Measurements from ENCODE around the gene ADAMTS4. TPM values are rescaled to one million over a fixed set of nuclear protein-coding genes. Genes with fewer than 3 reads are reported as not detected.

The ADAMTS4 gene
- total RNA-seq, 1 experiment from 2014 or later, result 0.95 TPM

- DNase-seq (ENCODE audit: low spot score), result no peak
- in situ Hi-C loops (cut with HindIII; ENCODE audit: low sequenced_read_pairs), result loop anchor here (25.0 kb wide), 1 partner anchor 165 kb away; no protein-coding TSS in a partner anchor
Observed at GRCh38 chr1:161222175-161223019, 23.5 kb upstream of the ADAMTS4 start.

- in situ Hi-C loops (cut with HindIII; ENCODE audit: low sequenced_read_pairs), result loop anchor here (25.0 kb wide), 1 partner anchor 167 kb away; no protein-coding TSS in a partner anchor
- no peak for DNase-seq (ENCODE audit: low spot score)
Observed at GRCh38 chr1:161220002-161220401, 21.1 kb upstream of the ADAMTS4 start.

GRCh38 chr1:161219078-161219892 is 20.4 kb upstream of the ADAMTS4 start:
- in situ Hi-C loops (cut with HindIII; ENCODE audit: low sequenced_read_pairs), result loop anchor here (25.0 kb wide), 1 partner anchor 168 kb away; no protein-coding TSS in a partner anchor
- DNase-seq (ENCODE audit: low spot score), result no peak

GRCh38 chr1:161218301-161219077 is 19.6 kb upstream of the ADAMTS4 start:
- in situ Hi-C loops (cut with HindIII; ENCODE audit: low sequenced_read_pairs), result loop anchor here (25.0 kb wide), 1 partner anchor 169 kb away; no protein-coding TSS in a partner anchor
- DNase-seq (ENCODE audit: low spot score), result no peak

- DNase-seq (ENCODE audit: low spot score), result no peak
- in situ Hi-C loops (cut with HindIII; ENCODE audit: low sequenced_read_pairs), result loop anchor here (25.0 kb wide), 1 partner anchor 169 kb away; no protein-coding TSS in a partner anchor
Observed at GRCh38 chr1:161217831-161218230, 19.0 kb upstream of the ADAMTS4 start.

DNA sequence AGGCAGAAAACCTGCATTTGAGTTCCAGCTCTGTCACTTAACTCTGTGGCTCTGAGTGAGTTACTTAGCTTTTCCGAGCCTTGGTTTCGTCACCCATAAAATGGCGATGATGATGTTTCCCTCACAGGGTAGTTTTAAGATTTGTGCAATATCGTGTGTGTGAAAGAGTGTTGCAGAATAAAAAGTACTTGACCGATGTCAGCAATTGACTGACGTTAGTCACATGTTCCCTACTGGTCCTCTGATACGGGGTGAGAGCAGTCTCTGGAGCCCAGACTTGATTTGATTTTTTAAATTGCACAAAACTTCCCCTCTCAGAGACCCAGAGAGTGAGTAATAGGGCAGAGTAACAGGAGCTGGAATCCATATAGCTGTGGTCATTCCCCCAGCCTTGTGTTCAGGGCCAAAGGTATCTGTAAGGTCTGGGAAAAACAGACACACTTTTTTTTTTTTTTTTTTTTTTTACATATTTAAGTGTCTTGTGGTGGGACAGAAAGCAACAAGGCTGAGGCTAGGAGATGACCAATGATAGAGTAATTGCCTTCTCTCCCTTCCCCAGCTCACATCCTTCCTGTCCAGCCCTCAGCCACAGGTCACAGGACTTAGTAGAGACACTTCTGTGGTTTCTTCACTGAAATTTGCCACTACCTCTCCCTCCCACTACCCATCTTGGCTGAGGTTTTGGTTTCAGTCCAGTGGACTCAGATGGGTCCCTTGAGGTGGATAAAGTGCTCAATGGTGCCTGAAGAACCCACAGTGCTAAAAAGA is 18.3 kb upstream of the ADAMTS4 start:
- DNase-seq (ENCODE audit: low spot score), result no peak
- in situ Hi-C loops (cut with HindIII; ENCODE audit: low sequenced_read_pairs), result loop anchor here (25.0 kb wide), 1 partner anchor 170 kb away; no protein-coding TSS in a partner anchor

- no peak for DNase-seq (ENCODE audit: low spot score)
- in situ Hi-C loops (cut with HindIII; ENCODE audit: low sequenced_read_pairs), result loop anchor here (25.0 kb wide), 1 partner anchor 172 kb away; no protein-coding TSS in a partner anchor
Observed at GRCh38 chr1:161215076-161215475, 16.2 kb upstream of the ADAMTS4 start, which contains the start of gene FCER1G. Gene FCER1G, plus strand, starts transcription at chr1:161215295. Its CDS starts 27 bp downstream, at chr1:161215322.

- in situ Hi-C loops (cut with HindIII; ENCODE audit: low sequenced_read_pairs), result loop anchor here (25.0 kb wide), 1 partner anchor 173 kb away; no protein-coding TSS in a partner anchor
- no peak for DNase-seq (ENCODE audit: low spot score)
Observed at GRCh38 chr1:161214369-161214768, 15.5 kb upstream of the ADAMTS4 start.

- DNase-seq (ENCODE audit: low spot score), result peak; percentile 80
- in situ Hi-C loops (cut with HindIII; ENCODE audit: low sequenced_read_pairs), result loop anchor here (25.0 kb wide), 1 partner anchor 177 kb away; no protein-coding TSS in a partner anchor
Observed at GRCh38 chr1:161209790-161210409, 11.0 kb upstream of the ADAMTS4 start.

GRCh38 chr1:161207173-161207572 is 8.3 kb upstream of the ADAMTS4 start:
- no peak for DNase-seq (ENCODE audit: low spot score)
- in situ Hi-C loops (cut with HindIII; ENCODE audit: low sequenced_read_pairs), result loop anchor here (25.0 kb wide), 1 partner anchor 180 kb away; no protein-coding TSS in a partner anchor

- DNase-seq (ENCODE audit: low spot score), result no peak
- in situ Hi-C loops (cut with HindIII; ENCODE audit: low sequenced_read_pairs), result loop anchor here (25.0 kb wide), 1 partner anchor 181 kb away; no protein-coding TSS in a partner anchor
Observed at GRCh38 chr1:161206411-161207140, 7.7 kb upstream of the ADAMTS4 start.

DNA sequence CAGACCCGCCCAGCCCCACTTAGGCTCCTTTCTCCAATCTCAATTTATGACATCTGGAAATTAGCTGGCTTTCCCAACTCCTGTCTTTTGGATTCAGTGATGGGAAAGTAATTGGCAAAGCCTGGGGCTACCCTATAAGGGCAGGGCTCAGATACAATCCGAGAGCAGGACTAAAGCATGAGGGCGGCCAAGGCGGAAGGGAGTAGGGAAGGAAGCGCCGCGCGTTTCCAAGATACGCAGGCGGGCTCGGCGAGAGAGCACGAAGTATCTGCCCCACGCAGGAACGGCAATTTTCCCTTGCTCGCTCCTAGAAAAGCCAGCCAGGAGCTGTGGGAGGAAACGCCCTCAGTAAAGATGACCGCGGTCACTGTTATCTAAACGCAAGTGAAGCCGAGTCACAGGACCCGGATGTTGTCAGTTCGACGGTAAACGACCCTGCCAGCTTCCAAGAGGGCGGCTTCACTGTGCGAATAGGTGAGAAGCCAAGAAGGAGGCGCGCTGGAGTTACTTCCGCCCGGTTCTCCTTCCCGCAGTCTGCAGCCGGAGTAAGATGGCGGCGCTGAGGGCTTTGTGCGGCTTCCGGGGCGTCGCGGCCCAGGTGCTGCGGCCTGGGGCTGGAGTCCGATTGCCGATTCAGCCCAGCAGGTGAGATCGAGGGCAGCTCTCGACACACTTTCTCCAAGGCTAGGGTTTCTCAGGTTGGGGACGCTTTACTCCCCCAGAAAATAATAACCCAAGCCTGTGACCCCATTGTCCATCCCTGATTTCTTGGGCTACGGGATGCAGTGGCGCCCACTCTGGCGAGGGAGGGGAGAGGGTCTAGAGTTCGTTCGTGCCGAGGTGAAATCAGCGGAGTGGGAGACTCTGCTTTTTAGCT is 3.2 kb upstream of the ADAMTS4 start, which contains the start of gene NDUFS2:
Gene NDUFS2 (plus strand): TSS at position 532 of the 877 bp plus-strand sequence. CDS start 19 bp downstream, at position 551.
- in situ Hi-C loops (cut with HindIII; ENCODE audit: low sequenced_read_pairs), result loop anchor here (25.0 kb wide), 1 partner anchor 185 kb away; no protein-coding TSS in a partner anchor
- DNase-seq (ENCODE audit: low spot score), result peak; percentile 99

DNA sequence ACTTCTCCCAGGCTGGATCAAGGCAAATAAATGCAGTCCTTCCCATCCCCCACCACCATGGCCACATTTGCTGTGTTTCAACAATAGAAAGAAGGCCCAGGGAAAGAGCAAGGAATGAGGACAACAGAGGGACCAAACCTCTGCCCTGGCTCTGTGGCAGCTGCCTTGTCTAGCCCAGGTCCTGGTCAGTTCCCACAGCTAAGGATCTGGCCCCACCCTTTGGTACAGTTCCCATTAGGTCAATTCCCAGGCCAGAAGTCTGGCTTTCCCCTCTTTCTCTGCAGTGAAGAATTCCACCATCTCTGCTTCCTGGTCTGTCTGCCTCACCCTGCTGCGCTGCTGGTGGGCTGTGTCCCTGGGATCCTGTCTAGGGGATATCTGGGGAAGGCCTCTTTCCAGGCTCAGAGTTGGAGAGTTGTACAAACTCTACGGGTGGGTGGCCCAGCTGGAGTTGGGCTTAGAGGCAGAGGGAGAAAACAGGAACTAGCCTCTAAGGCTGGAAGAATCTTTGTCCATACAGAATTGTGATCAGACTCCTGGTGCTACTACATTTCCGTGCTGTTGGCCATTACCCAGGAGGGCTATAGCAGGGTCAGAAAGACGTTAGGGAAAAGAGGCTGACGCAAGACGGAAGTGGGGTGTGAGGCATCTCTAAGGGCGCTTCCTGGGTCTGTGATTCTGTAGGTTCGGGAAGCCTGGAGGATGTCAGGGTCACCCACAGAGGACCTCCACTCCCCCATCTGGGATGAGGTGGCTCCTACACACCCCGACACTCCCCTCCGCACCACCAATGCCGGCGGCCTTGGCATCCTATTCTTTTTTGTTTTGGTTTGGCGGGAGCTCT is 2.4 kb upstream of the ADAMTS4 start:
- in situ Hi-C loops (cut with HindIII; ENCODE audit: low sequenced_read_pairs), result loop anchor here (25.0 kb wide), 1 partner anchor 186 kb away; no protein-coding TSS in a partner anchor

DNA sequence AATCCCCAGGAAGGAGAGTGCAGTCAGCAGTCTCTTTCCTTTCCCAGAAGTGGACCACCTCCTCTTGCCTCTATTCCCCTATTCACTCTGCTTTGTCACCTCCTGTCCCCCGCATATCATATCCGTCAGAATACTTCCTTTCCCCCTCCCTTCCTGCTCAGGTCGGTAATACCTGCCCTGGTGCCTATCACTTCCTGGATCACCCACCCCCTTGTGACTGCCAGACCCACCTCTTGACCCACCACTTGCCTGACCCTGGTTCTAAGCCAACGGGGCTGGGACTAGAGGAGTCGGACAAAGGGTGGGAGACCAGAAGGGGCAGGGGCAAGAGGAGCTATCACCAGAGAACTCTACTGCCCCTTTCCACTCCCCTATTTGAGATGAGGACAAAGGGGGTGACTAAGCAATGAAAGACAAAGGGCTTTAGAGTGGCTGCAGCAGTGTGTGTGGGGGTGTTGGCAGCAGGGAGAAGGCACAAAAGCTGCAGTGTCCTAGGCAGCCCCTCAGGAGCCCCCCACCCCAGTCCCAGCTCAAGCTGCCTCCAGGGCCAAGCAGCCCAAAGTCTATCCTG is 1.7 kb upstream of the ADAMTS4 start:
- DNase-seq (ENCODE audit: low spot score), result no peak
- in situ Hi-C loops (cut with HindIII; ENCODE audit: low sequenced_read_pairs), result loop anchor here (25.0 kb wide), 1 partner anchor 187 kb away; no protein-coding TSS in a partner anchor

More for the DNA sequence above, 2.4 kb upstream of the ADAMTS4 start:
- DNase-seq (ENCODE audit: low spot score), result no peak

Data from G401 (cell line).